Heart left ventricle (tissue), 16 donors: ENCODE results near the gene TAGAP. TPM values are rescaled to one million over a fixed set of nuclear protein-coding genes. Genes with fewer than 3 reads are reported as not detected.

Experiments used
- ATAC-seq, 4 donors: fragments of 200-7000 bp; cut with Tn5 transposase; one replicate each; pipeline ENCODE4 v1.9.1; 2020 to 2022; ENCODE audit warnings: moderate library complexity in 4 of 4, mild to moderate bottlenecking in 3 of 4, moderate number of reproducible peaks in 1 of 4
- DNase-seq, 5 donors: peaks; one replicate each; pipeline ENCODE4 v3.0.0-alpha.2; 2020
- H3K27ac ChIP-seq, 12 donors: fragments of 200-600 bp; sonication (generic) in 4 of 12; one replicate each; pipeline versions ENCODE4 v1.5.0 to v1.8.0; 2016 to 2022; ENCODE audit warnings: mild to moderate bottlenecking in 2 of 12
- H3K27me3 ChIP-seq, 9 donors: fragments of 200-600 bp; sonication (generic) in 2 of 9; one replicate each; pipeline versions ENCODE4 v1.5.1 to v1.8.0; 2016 to 2022; ENCODE audit warnings: mild to moderate bottlenecking in 3 of 9
- H3K36me3 ChIP-seq, 9 donors: fragments of 200-600 bp; sonication (generic) in 2 of 9; one replicate each; pipeline versions ENCODE4 v1.5.0 to v1.8.0; 2018 to 2022; ENCODE audit warnings: mild to moderate bottlenecking in 2 of 9
- H3K4me1 ChIP-seq, 12 donors: fragments of 200-600 bp; sonication (generic) in 4 of 12; one replicate each; pipeline versions ENCODE4 v1.5.0 to v1.8.0; 2016 to 2022; ENCODE audit warnings: mild to moderate bottlenecking in 3 of 12
- H3K4me3 ChIP-seq, 12 donors: fragments of 200-600 bp; sonication (generic) in 4 of 12; one replicate each; pipeline versions ENCODE4 v1.5.0 to v1.8.0; 2017 to 2022; ENCODE audit warnings: mild to moderate bottlenecking in 9 of 12, moderate library complexity in 4 of 12
- H3K9me3 ChIP-seq, 12 donors: fragments of 200-600 bp; sonication (generic) in 4 of 12; one replicate each; pipeline versions ENCODE4 v1.5.0 to v1.8.0; 2016 to 2022; ENCODE audit warnings: mild to moderate bottlenecking in 1 of 12
- CTCF ChIP-seq, 12 donors: fragments of 200-600 bp; sonication (generic) in 4 of 12; IDR thresholded peaks; one replicate each; pipeline versions ENCODE4 v1.5.0 to v1.8.0; 2018 to 2022; ENCODE audit warnings: antibody characterized with exemption in 12 of 12, mild to moderate bottlenecking in 5 of 12
- POLR2A ChIP-seq, 2 donors: fragments of 450-650 bp; IDR thresholded peaks; one replicate each; pipeline ENCODE4 v1.6.1; 2017; ENCODE audit warnings: antibody characterized with exemption in 2 of 2, mild to moderate bottlenecking in 2 of 2, moderate library complexity in 2 of 2
- WGBS, 4 donors: extraction: QIAGEN DNeasy Blood & Tissue Kit in 2 of 4; methylation state at CpG; one replicate each; pipeline versions ENCODE4 v1.1.5 to v1.1.7; 2013 to 2018; 5-methylcytosine and 5-hydroxymethylcytosine counted together
- intact Hi-C, 10 donors: fragments of 100-400 bp; cut with DNase I; formaldehyde crosslinking; loops; one replicate each; pipeline versions ENCODE4 v1.11.1 to v1.14.2; 2022
- polyA plus RNA-seq, 2 donors: library from polyadenylated mRNA; stranded (reverse); fragments of 200-250 nt; gene quantifications; one replicate each; pipeline ENCODE4 v1.2.3, GENCODE V29; 2013
- total RNA-seq, 9 donors: library from RNA; depleted of rRNA in 2 of 9; stranded (reverse); fragments of >200 nt in 2 of 9; fragmentation: NEBNext Ultra II Directional in 3 of 9; extraction: Animal tissue kit (Norgen Biotek cat#: 25700) in 3 of 9; gene quantifications; one replicate each; pipeline versions ENCODE4 v1.1.0 to v1.2.4, GENCODE V29; 2016 to 2023
- donor health status: ischemic (EF 13 %, LVEDD 7.1; RV severe dilation, severe dysfunction).
- donor health status: healthy with polysubstance abuse.
- donor health status: DM: no; HTN: yes; CAD: no.
- donor health status: DM: no; HTN: no; CAD: no.
- donor health status: ischemic (EF 25% LVEDD 6.9; RV normal size, moderate dysfunction).
- donor health status: ischemic (EF 25% LVEDD 5.7; RV mildly dilated, moderate dysfunction).
- donor health status: healthy.
- donor health status: DM: yes; HTN: yes; CAD: no.
- donor health status: ischemic (EF 35%, LVEDD 5.7; RV mildly dilated, moderate dysfunction).
- donor health status: nonischemic (EF 11% LVEDD 7.7; RV severe dilation, severe dysfunction).
- donor health status: DM: yes; HTN: yes; CAD: no.
- donor health status: PGD.
- donor health status: ischemic (EF 29% LVEDD 5.4; RV normal size, mild dysfunction).
- donor health status: nonischemic (EF 23%, LVEDD 6.1; RV moderate dilation, normal function).

Gene TAGAP
- total and polyA plus RNA-seq, 11 donors = 0.23 to 9.3 (median 1.3) TPM

DNA sequence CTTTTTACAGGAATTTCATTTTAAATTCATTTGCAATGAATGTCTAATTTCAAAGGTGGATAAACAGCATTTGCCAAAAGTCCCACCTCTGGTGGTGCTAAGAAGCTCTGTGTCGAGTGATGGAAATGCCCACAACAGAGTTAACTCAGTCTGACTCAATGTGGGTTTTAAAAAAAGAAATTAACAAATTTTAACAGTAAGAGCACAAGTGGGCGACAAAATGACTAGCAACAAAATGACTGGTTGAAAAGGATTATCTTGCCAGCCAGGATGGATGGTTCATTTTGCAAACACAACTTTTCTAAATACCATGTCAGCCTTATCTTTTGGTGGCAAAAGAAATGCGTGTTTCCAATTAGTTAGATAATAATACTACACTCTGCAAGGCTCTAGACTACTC lies 14.3 kb upstream of the TAGAP start:
- TF ChIP-seq POLR2A (IDR thresholded peaks at IDR 0.05) = no peak
- no peak for TF ChIP-seq CTCF (IDR thresholded peaks at IDR 0.05)
- ATAC-seq = no peak
- Histone ChIP-seq H3K27me3 (peaks cover 0 to 22% (median 0%) of the 10 kb centered on the region in 9 donors), H3K36me3 (no peaks in the 10 kb centered on the region), H3K4me1 (peaks cover 0 to 61% (median 0%) of the 10 kb centered on the region in 12 donors), H3K4me3 (no peak overlapping the region), H3K27ac (no peak overlapping the region), H3K9me3 (no peaks in the 10 kb centered on the region)
- WGBS, 4 donors = 64 to 76% (median 71%) methylated on average over 3 of the region's 3 CpGs
- DNase-seq = no peak
- intact Hi-C loops = no loop called here

GRCh38 chr6:159056899-159057298 lies 12.1 kb upstream of the TAGAP start:
- ATAC-seq (no peak), DNase-seq (no peak)
- intact Hi-C loops = no loop called here
- 74 to 82% (median 80%) methylated on average over 6 of the region's 6 CpGs for WGBS, 4 donors
- Histone ChIP-seq H3K9me3 (no peaks in the 10 kb centered on the region), H3K27ac (peak overlapping the region in 1 of 12 donors; percentile 76), H3K4me1 (peaks cover 0 to 48% (median 0%) of the 10 kb centered on the region in 12 donors), H3K36me3 (no peaks in the 10 kb centered on the region), H3K4me3 (no peak overlapping the region), H3K27me3 (peaks cover 0 to 26% (median 0%) of the 10 kb centered on the region in 9 donors)
- no peak for TF ChIP-seq CTCF (IDR thresholded peaks at IDR 0.05)
- no peak for TF ChIP-seq POLR2A (IDR thresholded peaks at IDR 0.05)

DNA sequence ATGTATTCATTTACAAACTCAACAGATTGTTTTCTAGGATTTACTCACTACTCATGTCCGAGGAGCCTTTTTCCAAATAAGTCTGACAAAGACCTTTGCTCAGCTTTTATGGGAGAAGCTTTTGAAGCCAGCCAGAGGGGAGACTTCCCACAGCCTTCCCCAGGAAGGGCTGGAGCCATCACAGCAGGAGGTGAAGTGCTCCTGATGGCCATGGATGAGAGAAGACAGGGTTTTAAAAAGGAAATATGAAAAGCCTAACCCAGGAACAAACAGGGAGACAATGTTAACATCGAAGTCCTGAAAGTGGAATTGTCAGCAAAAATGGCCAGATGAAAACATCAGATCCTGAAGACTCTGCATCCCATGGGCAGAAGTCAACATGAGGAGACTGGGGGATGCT lies 11.6 kb upstream of the TAGAP start:
- no peak for TF ChIP-seq POLR2A (IDR thresholded peaks at IDR 0.05)
- no peak for TF ChIP-seq CTCF (IDR thresholded peaks at IDR 0.05)
- ATAC-seq = no peak
- Histone ChIP-seq H3K27ac (peak overlapping the region in 1 of 12 donors; percentile 76), H3K4me1 (peaks cover 0 to 44% (median 0%) of the 10 kb centered on the region in 12 donors), H3K36me3 (no peaks in the 10 kb centered on the region), H3K4me3 (no peak overlapping the region), H3K9me3 (no peaks in the 10 kb centered on the region), H3K27me3 (peaks cover 0 to 22% (median 0%) of the 10 kb centered on the region in 9 donors)
- DNase-seq = no peak
- 36 to 42% (median 38%) methylated on average over 2 of the region's 2 CpGs for WGBS, 4 donors
- intact Hi-C loops = no loop called here

GRCh38 chr6:159056003-159056402 lies 11.2 kb upstream of the TAGAP start:
- H3K4me3 ChIP-seq = peak overlapping the region in 1 of 12 donors; percentile 12
- peaks cover 0 to 18% (median 0%) of the 10 kb centered on the region in 9 donors for H3K27me3 ChIP-seq
- H3K9me3 ChIP-seq = no peaks in the 10 kb centered on the region
- no peaks in the 10 kb centered on the region for H3K36me3 ChIP-seq
- intact Hi-C loops = no loop called here
- DNase-seq (no peak), ATAC-seq (peak in 2 of 4 donors; percentile 16 to 30)
- WGBS, 4 donors = 35 to 53% (median 41%) methylated on average over 3 of the region's 3 CpGs
- TF ChIP-seq CTCF (IDR thresholded peaks at IDR 0.05) = no peak
- no peak for TF ChIP-seq POLR2A (IDR thresholded peaks at IDR 0.05)
- H3K4me1 ChIP-seq = peaks cover 0 to 39% (median 0%) of the 10 kb centered on the region in 12 donors
- H3K27ac ChIP-seq = peak overlapping the region in 2 of 12 donors; percentile 13 to 76
